Gastrocnemius medialis (tissue), 4 donors: Measurements from ENCODE around the gene GNG13.

Experiments used
- CTCF ChIP-seq, 5 experiments: fragments of 450-650 bp in 3 of 5; fragments of 200-600 bp in 2 of 5; sonication (generic) in 2 of 5; IDR thresholded peaks in 4 of 5; conservative IDR thresholded peaks in 1 of 5; 1 replicate in 4 of 5; 2 replicates in 1 of 5; pipeline ENCODE4 v1.5.1; 2016 to 2019; ENCODE audit warnings: antibody characterized with exemption in 5 of 5, mild to moderate bottlenecking in 3 of 5, moderate library complexity in 3 of 5
- POLR2A ChIP-seq, 2 donors: fragments of 450-650 bp; IDR thresholded peaks; one replicate each; pipeline ENCODE4 v1.6.1; 2017; ENCODE audit warnings: antibody characterized with exemption in 2 of 2, mild to moderate bottlenecking in 2 of 2, moderate library complexity in 2 of 2

GRCh38 chr16:778909-779527 is 21.5 kb downstream of the GNG13 start:
- no peak for TF ChIP-seq CTCF (IDR thresholded peaks at IDR 0.05 in 4 of 5, conservative IDR thresholded peaks at IDR 0.05 in 1 of 5)
- no peak for TF ChIP-seq POLR2A (IDR thresholded peaks at IDR 0.05)
